Panc1 (cell line): ENCODE data around the gene MYCBP2. TPM values are rescaled to one million over a fixed set of nuclear protein-coding genes. Genes with fewer than 3 reads are reported as not detected.

ENCODE experiments used
- ATAC-seq: fragments of 200-7000 bp; cut with Tn5 transposase; 2 replicates; pipeline ENCODE4 v1.9.1; 2020; ENCODE audit warnings: mild to moderate bottlenecking, moderate library complexity
- BruUV-seq: library from RNA; stranded (reverse); fragments of 400-500 nt; replicated peaks from 2 replicates; lab custom pipeline; 2021; lab: Mats Ljungman, UMichigan
- CTCF ChIA-PET: fragments of 300-600 bp; sonication (Branson Sonifier 250); formaldehyde crosslinking; loops from one replicate; lab custom pipeline; 2022; ENCODE audit warnings: antibody characterized with exemption; lab: Charles Lee
- POLR2A ChIA-PET: fragments of 300-600 bp; sonication (Branson Sonifier 250); formaldehyde crosslinking; loops from one replicate; lab custom pipeline; 2022; ENCODE audit warnings: antibody characterized with exemption; lab: Charles Lee
- DNase-seq: peaks from one replicate; pipeline ENCODE4 v3.0.0-alpha.2; 2010; ENCODE audit warnings: low read depth, low spot score
- H3K27ac ChIP-seq: 2 replicates; pipeline ENCODE4 v1.5.1; 2011; ENCODE audit warnings: mild to moderate bottlenecking, low read length, inconsistent platforms
- H3K27me3 ChIP-seq: fragments of 200-500 bp; sonication (Bioruptor generic); 2 replicates; pipeline ENCODE4 v1.6.0; 2014; ENCODE audit warnings: low read length, inconsistent platforms; ENCODE audit not compliant: control insufficient read depth, insufficient read depth
- H3K36me3 ChIP-seq: fragments of 200-500 bp; sonication (Bioruptor generic); 2 replicates; pipeline ENCODE4 v1.5.1; 2014; ENCODE audit warnings: inconsistent platforms, mild to moderate bottlenecking, low read length, moderate library complexity; ENCODE audit not compliant: control insufficient read depth, insufficient read depth
- H3K4me1 ChIP-seq: 2 replicates; pipeline ENCODE4 v1.5.1; 2011; ENCODE audit warnings: inconsistent platforms, mild to moderate bottlenecking, low read length, moderate library complexity; ENCODE audit not compliant: control insufficient read depth, insufficient read depth
- H3K4me3 ChIP-seq, 2 experiments: 2 replicates each; pipeline ENCODE4 v1.5.1; 2011 to 2012; ENCODE audit warnings: low read depth in 2 of 2, low read length in 2 of 2, mild to moderate bottlenecking in 2 of 2, inconsistent platforms in 1 of 2, moderate library complexity in 1 of 2
- H3K9me3 ChIP-seq: fragments of 200-500 bp; sonication (Bioruptor generic); 2 replicates; pipeline ENCODE4 v1.5.1; 2014; ENCODE audit warnings: low read depth, mild to moderate bottlenecking, inconsistent platforms, low read length, moderate library complexity; ENCODE audit not compliant: control insufficient read depth, insufficient read depth
- POLR2AphosphoS5 ChIP-seq: IDR thresholded peaks from 2 replicates; pipeline ENCODE4 v1.6.1; 2012; ENCODE audit warnings: mild to moderate bottlenecking, low read depth, low read length, moderate library complexity
- REST ChIP-seq, 2 experiments: IDR thresholded peaks; 2 replicates each; pipeline ENCODE4 v1.6.1; 2011 to 2012; ENCODE audit warnings: low read depth in 2 of 2, control low read depth in 1 of 2, low read length in 1 of 2, mild to moderate bottlenecking in 1 of 2, moderate library complexity in 1 of 2; ENCODE audit not compliant: insufficient read depth in 1 of 2
- SIN3A ChIP-seq: IDR thresholded peaks from 2 replicates; pipeline ENCODE4 v1.6.1; 2012; ENCODE audit warnings: low read depth, mild to moderate bottlenecking, low read length, moderate library complexity, borderline replicate concordance; ENCODE audit not compliant: insufficient read depth
- TCF7L2 ChIP-seq: IDR thresholded peaks from 2 replicates; pipeline ENCODE4 v1.6.1; 2011; ENCODE audit warnings: mild to moderate bottlenecking, low read depth, low read length, inconsistent platforms
- in situ Hi-C: cut with HindIII; loops from 2 replicates; pipeline ENCODE4 v1.10.0; 2016; ENCODE audit warnings: low sequenced_read_pairs, low pct_unique_long_range_greater_than_20kb
- intact Hi-C: fragments of 100-400 bp; cut with micrococcal nuclease; formaldehyde crosslinking; loops from one replicate; pipeline ENCODE4 v1.10.0; 2022; ENCODE audit not compliant: unreplicated experiment
- total RNA-seq: library from RNA; stranded (reverse); gene quantifications from one replicate; pipeline ENCODE4 v1.2.1, GENCODE V29; 2021; ENCODE audit not compliant: unreplicated experiment
- TF ChIP-seq, protein P1 (sequence below): fragments of 450-650 bp; IDR thresholded peaks from 2 replicates; pipeline ENCODE4 v1.5.1; 2017; ENCODE audit warnings: mild to moderate bottlenecking

The MYCBP2 gene
- total RNA-seq, 1 experiment from 2014 or later, result 41.4 TPM

GRCh38 chr13:77026255-77026860, 300.5 kb downstream of the MYCBP2 start:
- Histone ChIP-seq H3K27ac (no peak overlapping the region), H3K36me3 (peaks cover 2% of the 10 kb centered on the region; the same call in 1 of the 2 replicates), H3K9me3 (no peaks in the 10 kb centered on the region), H3K27me3 (no peaks in the 10 kb centered on the region), H3K4me3 (peak overlapping the region; percentile 77 to 83), H3K4me1 (peaks cover 8% of the 10 kb centered on the region)
- BruUV-seq, result no TSS peak
- ChIA-PET POLR2A (interaction anchor here (0.6 to 0.7 kb wide), 2 partner anchors 8 to 1330 kb away, joined by 7 to 10 read pairs; no protein-coding TSS in a partner anchor), CTCF (interaction anchor here (0.6 to 0.7 kb wide), 3 partner anchors 203 to 451 kb away, joined by 3 to 7 read pairs (median 3); no protein-coding TSS in a partner anchor)
- intact Hi-C loops (no loop called here), in situ Hi-C loops (no loop called here)
- DNase-seq, result no peak
- ATAC-seq, result peak; percentile 87
- TF ChIP-seq SIN3A (peak; percentile 90; the same call in 1 of the 2 replicates), REST (IDR thresholded peaks at IDR 0.05; ENCODE audit: insufficient read depth in 1 of 2, low read depth in 2 of 2, low read length in 1 of 2) (no peak)

- no peaks in the 10 kb centered on the region for H3K9me3 ChIP-seq
- in situ Hi-C loops (no loop called here), intact Hi-C loops (no loop called here)
- ChIA-PET CTCF (no interaction called here), POLR2A (no interaction called here)
- H3K27me3 ChIP-seq, result no peaks in the 10 kb centered on the region
- H3K4me1 ChIP-seq, result peaks cover 5% of the 10 kb centered on the region
- no TSS peak for BruUV-seq
- H3K27ac ChIP-seq, result no peak overlapping the region
- H3K36me3 ChIP-seq, result peaks cover 14% of the 10 kb centered on the region; the same call in 1 of the 2 replicates
- ATAC-seq (no peak), DNase-seq (no peak)
- no peak overlapping the region for H3K4me3 ChIP-seq
- TF ChIP-seq POLR2AphosphoS5, result no peak
- no peak for TF ChIP-seq SIN3A
- TF ChIP-seq TCF7L2, result no peak
- TF ChIP-seq REST (IDR thresholded peaks at IDR 0.05; ENCODE audit: insufficient read depth in 1 of 2, low read depth in 2 of 2, low read length in 1 of 2), result no peak
- TF ChIP-seq, protein P1, sequence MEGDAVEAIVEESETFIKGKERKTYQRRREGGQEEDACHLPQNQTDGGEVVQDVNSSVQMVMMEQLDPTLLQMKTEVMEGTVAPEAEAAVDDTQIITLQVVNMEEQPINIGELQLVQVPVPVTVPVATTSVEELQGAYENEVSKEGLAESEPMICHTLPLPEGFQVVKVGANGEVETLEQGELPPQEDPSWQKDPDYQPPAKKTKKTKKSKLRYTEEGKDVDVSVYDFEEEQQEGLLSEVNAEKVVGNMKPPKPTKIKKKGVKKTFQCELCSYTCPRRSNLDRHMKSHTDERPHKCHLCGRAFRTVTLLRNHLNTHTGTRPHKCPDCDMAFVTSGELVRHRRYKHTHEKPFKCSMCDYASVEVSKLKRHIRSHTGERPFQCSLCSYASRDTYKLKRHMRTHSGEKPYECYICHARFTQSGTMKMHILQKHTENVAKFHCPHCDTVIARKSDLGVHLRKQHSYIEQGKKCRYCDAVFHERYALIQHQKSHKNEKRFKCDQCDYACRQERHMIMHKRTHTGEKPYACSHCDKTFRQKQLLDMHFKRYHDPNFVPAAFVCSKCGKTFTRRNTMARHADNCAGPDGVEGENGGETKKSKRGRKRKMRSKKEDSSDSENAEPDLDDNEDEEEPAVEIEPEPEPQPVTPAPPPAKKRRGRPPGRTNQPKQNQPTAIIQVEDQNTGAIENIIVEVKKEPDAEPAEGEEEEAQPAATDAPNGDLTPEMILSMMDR, result no peak
These were observed 304.6 kb downstream of the MYCBP2 start for GRCh38 chr13:77022341-77022740.
